ENCODE data around the gene SPATS1.

Gene SPATS1

DNA sequence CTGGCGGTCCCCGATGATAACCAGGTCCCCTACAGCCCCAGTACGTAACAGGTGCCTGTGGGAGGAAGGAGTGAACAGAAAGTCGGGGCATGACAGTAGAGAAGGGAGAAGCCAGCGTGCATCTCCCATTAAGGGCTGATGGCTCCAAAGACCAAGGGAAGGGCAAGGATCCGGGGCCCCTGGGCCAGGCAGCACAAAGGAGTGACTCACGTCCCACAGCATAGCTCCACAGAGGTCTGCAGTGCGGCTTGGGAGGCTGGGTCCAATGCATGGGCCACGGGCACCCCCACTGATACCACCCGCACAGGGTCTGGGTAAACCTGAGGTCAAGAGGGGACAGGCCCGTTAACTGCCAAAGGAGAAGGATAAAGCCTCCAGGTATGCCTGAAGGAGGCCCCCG is 39.6 kb upstream of the SPATS1 start:
- H3K9me2 ChIP-seq (ENCODE audit: low read depth, low read length), result no peaks in the 10 kb centered on the region
- H3K27me3 ChIP-seq (ENCODE audit: insufficient read depth, low read length), result no peaks in the 10 kb centered on the region
- H2AFZ ChIP-seq (ENCODE audit: low read length), result no peak overlapping the region
- no peaks in the 10 kb centered on the region for H3F3A ChIP-seq (ENCODE audit: insufficient read depth, low read length)
- no peaks in the 10 kb centered on the region for H3K9me3 ChIP-seq (ENCODE audit: low read length)
- no peaks in the 10 kb centered on the region for H3K4me1 ChIP-seq (ENCODE audit: insufficient read depth, low read length, severe bottlenecking)
- H3K9ac ChIP-seq (ENCODE audit: low read length), result no peak overlapping the region
- H3K4me3 ChIP-seq (ENCODE audit: low read depth, low read length, poor library complexity, severe bottlenecking), result no peak overlapping the region
- H3K27ac ChIP-seq (ENCODE audit: low read depth, low read length, poor library complexity, severe bottlenecking), result no peak overlapping the region
- H3K79me2 ChIP-seq (ENCODE audit: insufficient read depth, low read length), result no peaks in the 10 kb centered on the region
- no peaks in the 10 kb centered on the region for H4K20me1 ChIP-seq (ENCODE audit: insufficient read depth, low read length)
- TF ChIP-seq, protein P1, sequence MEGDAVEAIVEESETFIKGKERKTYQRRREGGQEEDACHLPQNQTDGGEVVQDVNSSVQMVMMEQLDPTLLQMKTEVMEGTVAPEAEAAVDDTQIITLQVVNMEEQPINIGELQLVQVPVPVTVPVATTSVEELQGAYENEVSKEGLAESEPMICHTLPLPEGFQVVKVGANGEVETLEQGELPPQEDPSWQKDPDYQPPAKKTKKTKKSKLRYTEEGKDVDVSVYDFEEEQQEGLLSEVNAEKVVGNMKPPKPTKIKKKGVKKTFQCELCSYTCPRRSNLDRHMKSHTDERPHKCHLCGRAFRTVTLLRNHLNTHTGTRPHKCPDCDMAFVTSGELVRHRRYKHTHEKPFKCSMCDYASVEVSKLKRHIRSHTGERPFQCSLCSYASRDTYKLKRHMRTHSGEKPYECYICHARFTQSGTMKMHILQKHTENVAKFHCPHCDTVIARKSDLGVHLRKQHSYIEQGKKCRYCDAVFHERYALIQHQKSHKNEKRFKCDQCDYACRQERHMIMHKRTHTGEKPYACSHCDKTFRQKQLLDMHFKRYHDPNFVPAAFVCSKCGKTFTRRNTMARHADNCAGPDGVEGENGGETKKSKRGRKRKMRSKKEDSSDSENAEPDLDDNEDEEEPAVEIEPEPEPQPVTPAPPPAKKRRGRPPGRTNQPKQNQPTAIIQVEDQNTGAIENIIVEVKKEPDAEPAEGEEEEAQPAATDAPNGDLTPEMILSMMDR (IDR thresholded peaks at IDR 0.05; ENCODE audit: low read length), result no peak
- no peak for TF ChIP-seq EZH2 (IDR thresholded peaks at IDR 0.05; ENCODE audit: borderline replicate concordance, low read length)
- H3K36me3 ChIP-seq (ENCODE audit: insufficient read depth, low read length), result peaks cover 71% of the 10 kb centered on the region
- no peak overlapping the region for H3K4me2 ChIP-seq (ENCODE audit: low read length)

GRCh38 chr6:44303842-44304241 is 38.6 kb upstream of the SPATS1 start:
- no peak for TF ChIP-seq EZH2 (IDR thresholded peaks at IDR 0.05; ENCODE audit: borderline replicate concordance, low read length)
- TF ChIP-seq, protein P1 (IDR thresholded peaks at IDR 0.05; ENCODE audit: low read length), result no peak
- no peaks in the 10 kb centered on the region for H4K20me1 ChIP-seq (ENCODE audit: insufficient read depth, low read length)
- no peaks in the 10 kb centered on the region for H3K4me1 ChIP-seq (ENCODE audit: insufficient read depth, low read length, severe bottlenecking)
- H3K9ac ChIP-seq (ENCODE audit: low read length), result no peak overlapping the region
- peaks cover 73% of the 10 kb centered on the region for H3K36me3 ChIP-seq (ENCODE audit: insufficient read depth, low read length)
- H3K27ac ChIP-seq (ENCODE audit: low read depth, low read length, poor library complexity, severe bottlenecking), result no peak overlapping the region
- H3F3A ChIP-seq (ENCODE audit: insufficient read depth, low read length), result no peaks in the 10 kb centered on the region
- no peaks in the 10 kb centered on the region for H3K27me3 ChIP-seq (ENCODE audit: insufficient read depth, low read length)
- no peak overlapping the region for H3K4me2 ChIP-seq (ENCODE audit: low read length)
- no peak overlapping the region for H2AFZ ChIP-seq (ENCODE audit: low read length)
- H3K4me3 ChIP-seq (ENCODE audit: low read depth, low read length, poor library complexity, severe bottlenecking), result no peak overlapping the region
- no peaks in the 10 kb centered on the region for H3K9me2 ChIP-seq (ENCODE audit: low read depth, low read length)
- H3K79me2 ChIP-seq (ENCODE audit: insufficient read depth, low read length), result no peaks in the 10 kb centered on the region
- H3K9me3 ChIP-seq (ENCODE audit: low read length), result no peaks in the 10 kb centered on the region

- H3K79me2 ChIP-seq (ENCODE audit: insufficient read depth, low read length), result no peaks in the 10 kb centered on the region
- no peak overlapping the region for H3K27ac ChIP-seq (ENCODE audit: low read depth, low read length, poor library complexity, severe bottlenecking)
Measured at GRCh38 chr6:44304282-44305199, 37.9 kb upstream of the SPATS1 start.

More at GRCh38 chr6:44304282-44305199, 37.9 kb upstream of the SPATS1 start:
- TF ChIP-seq, protein P1 (IDR thresholded peaks at IDR 0.05; ENCODE audit: low read length), result peak; percentile 76
- TF ChIP-seq EZH2 (IDR thresholded peaks at IDR 0.05; ENCODE audit: borderline replicate concordance, low read length), result no peak
- Histone ChIP-seq H3K4me3 (ENCODE audit: low read depth, low read length, poor library complexity, severe bottlenecking) (no peak overlapping the region), H2AFZ (ENCODE audit: low read length) (no peak overlapping the region), H3K4me1 (ENCODE audit: insufficient read depth, low read length, severe bottlenecking) (no peaks in the 10 kb centered on the region), H4K20me1 (ENCODE audit: insufficient read depth, low read length) (no peaks in the 10 kb centered on the region), H3K9me2 (ENCODE audit: low read depth, low read length) (no peaks in the 10 kb centered on the region), H3K36me3 (ENCODE audit: insufficient read depth, low read length) (peaks cover 80% of the 10 kb centered on the region), H3K4me2 (ENCODE audit: low read length) (no peak overlapping the region), H3K9me3 (ENCODE audit: low read length) (no peaks in the 10 kb centered on the region), H3K27me3 (ENCODE audit: insufficient read depth, low read length) (no peaks in the 10 kb centered on the region), H3F3A (ENCODE audit: insufficient read depth, low read length) (no peaks in the 10 kb centered on the region), H3K9ac (ENCODE audit: low read length) (no peak overlapping the region)
